Right atrium auricular region (tissue), 2 donors: ENCODE measurements around the gene IFT122. TPM values are rescaled to one million over a fixed set of nuclear protein-coding genes. Genes with fewer than 3 reads are reported as not detected.

ENCODE experiments used
- DNase-seq: peaks from one replicate; pipeline ENCODE4 v3.0.0-alpha.2; 2019; ENCODE audit warnings: low spot score
- H3K27ac ChIP-seq, 2 donors: fragments of 200-600 bp; sonication (generic); 1 replicate in 1 of 2; 2 replicates in 1 of 2; pipeline ENCODE4 v1.5.1; 2016 to 2019
- H3K27me3 ChIP-seq, 2 donors: fragments of 200-600 bp; sonication (generic); one replicate each; pipeline versions ENCODE4 v1.5.1 to v1.6.0; 2017 to 2019
- H3K36me3 ChIP-seq: fragments of 200-600 bp; sonication (generic); one replicate; pipeline ENCODE4 v1.5.1; 2016
- H3K4me1 ChIP-seq, 2 donors: fragments of 200-600 bp; sonication (generic); one replicate each; pipeline versions ENCODE4 v1.5.1 to v1.6.0; 2017 to 2019
- H3K4me3 ChIP-seq, 2 donors: fragments of 200-600 bp; sonication (generic); 1 replicate in 1 of 2; 2 replicates in 1 of 2; pipeline ENCODE4 v1.5.1; 2017 to 2019; ENCODE audit warnings: mild to moderate bottlenecking in 1 of 2, moderate library complexity in 1 of 2
- H3K9me3 ChIP-seq, 2 donors: fragments of 200-600 bp; sonication (generic); one replicate each; pipeline ENCODE4 v1.5.1; 2019
- CTCF ChIP-seq, 2 donors: fragments of 200-600 bp; sonication (generic); IDR thresholded peaks; one replicate each; pipeline ENCODE4 v1.5.1; 2019; ENCODE audit warnings: antibody characterized with exemption in 2 of 2
- total RNA-seq, 2 donors: library from RNA; depleted of rRNA; stranded (reverse); fragments of >200 nt; gene quantifications; one replicate each; pipeline ENCODE4 v1.1.0, GENCODE V29; 2016

Gene IFT122
- total RNA-seq, 2 donors from 2014 or later: 18.5 to 36.9 TPM

- H3K27ac ChIP-seq: peak overlapping the region in 1 of 2 donors; percentile 81
- peaks cover 41% of the 10 kb centered on the region for H3K36me3 ChIP-seq
These were observed 117.0 kb downstream of the IFT122 start for GRCh38 chr3:129556890-129557547.

DNA sequence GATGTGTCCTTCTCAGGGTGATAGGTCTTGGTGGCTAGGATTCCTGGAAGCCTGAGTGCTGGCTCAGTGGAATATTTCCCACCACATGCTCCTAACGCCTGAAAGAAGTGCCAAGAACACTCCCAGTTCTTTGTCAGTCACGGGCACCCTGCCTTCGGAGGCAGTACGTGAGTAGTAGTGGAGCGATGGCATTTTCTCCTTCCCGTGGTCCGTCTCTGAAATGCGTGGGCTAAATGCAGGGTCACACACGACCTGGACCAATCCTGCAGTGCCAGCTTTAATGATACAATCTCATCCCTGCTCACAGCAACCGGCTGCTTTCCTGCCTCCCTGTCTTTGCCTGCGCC lies 117.5 kb downstream of the IFT122 start:
- no peaks in the 10 kb centered on the region for H3K9me3 ChIP-seq
- H3K4me1 ChIP-seq: peaks cover 0 to 99% of the 10 kb centered on the region in 2 donors
- DNase-seq: peak; percentile 87
- H3K27me3 ChIP-seq: no peaks in the 10 kb centered on the region
- H3K36me3 ChIP-seq: peaks cover 41% of the 10 kb centered on the region
- TF ChIP-seq CTCF (IDR thresholded peaks at IDR 0.05): no peak
- H3K27ac ChIP-seq: peak overlapping the region in 1 of 2 donors; percentile 81
- no peak overlapping the region for H3K4me3 ChIP-seq

More at GRCh38 chr3:129556890-129557547, 117.0 kb downstream of the IFT122 start:
- no peak for TF ChIP-seq CTCF (IDR thresholded peaks at IDR 0.05)
- Histone ChIP-seq H3K27me3 (no peaks in the 10 kb centered on the region), H3K9me3 (no peaks in the 10 kb centered on the region), H3K4me3 (no peak overlapping the region), H3K4me1 (peaks cover 0 to 97% of the 10 kb centered on the region in 2 donors)
- no peak for DNase-seq

DNA sequence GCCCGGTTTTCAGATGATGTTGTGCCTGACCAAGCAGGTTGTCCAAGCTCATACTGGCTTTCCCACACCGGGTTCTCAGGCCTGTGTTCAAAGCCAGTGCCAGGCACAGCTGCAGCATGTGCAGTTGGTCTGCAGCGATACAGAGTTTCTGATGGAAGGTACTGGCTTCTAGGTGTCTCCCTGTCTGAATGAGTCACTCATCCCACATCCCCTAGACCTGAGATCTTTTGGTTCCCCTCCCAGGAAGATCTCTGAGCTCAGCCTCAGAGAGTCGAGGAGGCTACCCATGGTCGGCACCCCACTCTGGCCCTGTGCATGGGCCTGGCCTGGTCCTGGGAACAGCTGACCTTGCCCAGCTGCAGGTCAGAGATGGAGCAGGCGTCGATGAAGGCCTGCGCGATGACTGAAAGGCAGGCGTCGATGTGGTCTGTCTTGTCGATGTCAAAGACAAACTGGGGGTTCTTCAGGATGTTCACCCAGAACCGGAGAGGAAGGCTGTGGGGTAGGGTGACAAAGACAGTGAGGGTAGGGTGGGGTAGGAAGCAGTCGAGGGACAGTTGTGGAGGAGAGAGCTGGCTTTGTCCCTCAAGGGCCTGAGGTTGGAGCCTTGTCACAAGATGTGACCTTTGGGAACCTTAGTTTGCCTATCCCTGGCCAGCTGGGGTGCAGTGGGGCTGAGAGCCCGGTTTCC lies 118.2 kb downstream of the IFT122 start:
- DNase-seq: no peak
- Histone ChIP-seq H3K36me3 (peaks cover 41% of the 10 kb centered on the region), H3K27me3 (no peaks in the 10 kb centered on the region), H3K4me1 (peaks cover 0 to 99% of the 10 kb centered on the region in 2 donors), H3K4me3 (no peak overlapping the region), H3K27ac (peak overlapping the region; percentile 32 to 81), H3K9me3 (no peaks in the 10 kb centered on the region)
- no peak for TF ChIP-seq CTCF (IDR thresholded peaks at IDR 0.05)

- H3K27me3 ChIP-seq: no peaks in the 10 kb centered on the region
- no peak for DNase-seq
- H3K36me3 ChIP-seq: peaks cover 41% of the 10 kb centered on the region
- peak overlapping the region; percentile 77 to 81 for H3K27ac ChIP-seq
- peaks cover 0 to 99% of the 10 kb centered on the region in 2 donors for H3K4me1 ChIP-seq
- no peaks in the 10 kb centered on the region for H3K9me3 ChIP-seq
- no peak overlapping the region for H3K4me3 ChIP-seq
- no peak for TF ChIP-seq CTCF (IDR thresholded peaks at IDR 0.05)
These were observed 118.9 kb downstream of the IFT122 start for GRCh38 chr3:129558772-129559564.

GRCh38 chr3:129559565-129560079 lies 119.6 kb downstream of the IFT122 start:
- no peak for DNase-seq
- Histone ChIP-seq H3K27ac (peak overlapping the region; percentile 77 to 81), H3K9me3 (no peaks in the 10 kb centered on the region), H3K4me1 (peaks cover 0 to 99% of the 10 kb centered on the region in 2 donors), H3K27me3 (no peaks in the 10 kb centered on the region), H3K36me3 (peaks cover 43% of the 10 kb centered on the region), H3K4me3 (no peak overlapping the region)
- TF ChIP-seq CTCF (IDR thresholded peaks at IDR 0.05): no peak
